ENCODE data around the gene SORBS1.

DNA sequence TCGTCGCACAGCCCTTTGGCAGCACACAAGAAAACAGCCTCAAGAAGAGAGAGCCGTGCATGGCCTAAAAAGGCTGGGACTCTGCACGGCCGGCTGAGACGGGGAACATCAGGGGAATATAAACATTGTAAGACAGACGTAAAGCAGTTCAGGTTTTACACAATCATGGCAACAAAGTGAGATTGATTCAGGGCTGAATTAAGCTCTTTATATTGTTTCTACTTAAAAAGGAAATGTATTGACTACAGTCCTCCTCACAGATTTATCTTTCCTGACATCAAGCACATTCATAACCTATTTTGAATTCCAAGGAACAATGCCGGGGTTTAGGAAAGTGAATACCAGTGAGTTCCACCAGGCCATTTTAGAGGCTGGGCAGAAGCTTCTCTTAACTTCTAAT lies 25.2 kb downstream of the SORBS1 start:
- TF ChIP-seq POLR2A (IDR thresholded peaks at IDR 0.05; ENCODE audit: low read depth, low read length) (no peak), EZH2 (IDR thresholded peaks at IDR 0.05; ENCODE audit: borderline replicate concordance, low read depth, low read length, severe bottlenecking) (no peak), JUN (IDR thresholded peaks at IDR 0.05; ENCODE audit: borderline replicate concordance, insufficient read depth, insufficient read length, low read depth) (no peak), MYC (IDR thresholded peaks at IDR 0.05; ENCODE audit: low read depth, low read length) (no peak)
- TF ChIP-seq, protein P1, sequence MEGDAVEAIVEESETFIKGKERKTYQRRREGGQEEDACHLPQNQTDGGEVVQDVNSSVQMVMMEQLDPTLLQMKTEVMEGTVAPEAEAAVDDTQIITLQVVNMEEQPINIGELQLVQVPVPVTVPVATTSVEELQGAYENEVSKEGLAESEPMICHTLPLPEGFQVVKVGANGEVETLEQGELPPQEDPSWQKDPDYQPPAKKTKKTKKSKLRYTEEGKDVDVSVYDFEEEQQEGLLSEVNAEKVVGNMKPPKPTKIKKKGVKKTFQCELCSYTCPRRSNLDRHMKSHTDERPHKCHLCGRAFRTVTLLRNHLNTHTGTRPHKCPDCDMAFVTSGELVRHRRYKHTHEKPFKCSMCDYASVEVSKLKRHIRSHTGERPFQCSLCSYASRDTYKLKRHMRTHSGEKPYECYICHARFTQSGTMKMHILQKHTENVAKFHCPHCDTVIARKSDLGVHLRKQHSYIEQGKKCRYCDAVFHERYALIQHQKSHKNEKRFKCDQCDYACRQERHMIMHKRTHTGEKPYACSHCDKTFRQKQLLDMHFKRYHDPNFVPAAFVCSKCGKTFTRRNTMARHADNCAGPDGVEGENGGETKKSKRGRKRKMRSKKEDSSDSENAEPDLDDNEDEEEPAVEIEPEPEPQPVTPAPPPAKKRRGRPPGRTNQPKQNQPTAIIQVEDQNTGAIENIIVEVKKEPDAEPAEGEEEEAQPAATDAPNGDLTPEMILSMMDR (IDR thresholded peaks at IDR 0.05; ENCODE audit: extremely low read depth in 1 of 2, insufficient read depth in 1 of 2, low read depth in 1 of 2, low read length in 2 of 2): no peak

Measured in endothelial cell of umbilical vein (primary cell).